Measurements from ENCODE around the gene CAMK2G.
"Not testable (repeated sequence)": the region's sequence is repeated elsewhere in the genome, so short reads cannot be mapped to it uniquely, and the experiment has no call there.

CAMK2G gene

GRCh38 chr10:73874267-73875138, at the start of gene CAMK2G:
Gene CAMK2G (minus strand): TSS chr10:73874555. CDS start chr10:73874461, 94 bp downstream.
- DNase-seq (ENCODE audit: low read depth in 2 of 2) = peak; percentile 52 to 63

DNA sequence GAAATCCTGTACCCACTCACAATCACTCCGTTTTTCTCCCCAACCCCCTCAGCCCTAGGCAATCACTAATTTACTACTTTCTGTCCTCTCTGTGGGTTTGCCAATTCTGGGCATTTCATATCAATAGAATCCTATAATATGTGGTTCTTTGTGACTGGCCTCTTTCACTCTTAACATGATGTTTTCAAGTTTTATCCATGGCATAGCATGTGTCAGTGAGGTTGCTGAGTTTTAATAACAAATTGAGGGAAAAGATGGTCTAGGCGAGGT, 48.4 kb upstream of the CAMK2G start:
- DNase-seq (ENCODE audit: low read depth in 2 of 2) = no peak

DNA sequence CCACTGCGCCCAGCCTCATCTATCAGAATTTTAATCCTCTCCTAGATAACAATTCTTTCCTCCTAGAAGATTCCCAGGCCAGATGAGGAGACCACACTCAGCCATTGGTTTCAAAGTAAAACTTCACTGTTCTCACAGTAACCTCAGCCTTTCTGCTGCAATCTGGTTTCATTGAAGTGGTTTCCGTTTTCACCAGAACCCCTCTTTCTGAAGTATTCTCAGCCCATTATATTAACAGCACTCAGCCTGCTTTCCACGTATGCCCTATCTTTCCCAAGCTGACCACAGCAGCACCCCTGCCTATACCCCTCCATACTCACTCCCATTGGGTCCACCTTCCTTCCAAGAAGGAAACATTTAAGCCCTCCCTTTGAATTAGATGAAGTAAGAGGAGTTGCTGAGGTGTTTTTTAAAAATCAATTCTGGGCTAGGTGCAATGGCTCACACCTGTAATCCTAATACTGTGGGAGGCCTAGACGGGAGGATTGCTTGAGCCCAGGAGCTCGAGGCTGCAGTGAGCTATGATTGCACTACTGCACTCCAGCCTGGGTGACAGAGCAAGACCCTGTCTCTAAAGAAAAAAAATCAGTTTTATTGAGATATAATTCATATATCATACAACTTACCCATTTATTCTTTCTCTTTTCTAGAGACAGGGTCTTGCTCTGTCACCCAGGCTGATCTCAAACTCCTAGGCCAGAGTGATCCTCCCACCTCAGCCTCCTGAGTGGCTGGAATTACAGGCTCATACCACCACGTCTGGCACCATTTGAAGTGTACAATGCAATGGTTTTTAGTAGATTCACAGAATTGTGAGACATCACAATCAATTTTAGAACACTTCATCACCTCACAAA, 47.9 kb upstream of the CAMK2G start:
- DNase-seq (ENCODE audit: low read depth in 2 of 2) = no peak

GRCh38 chr10:73920089-73920488, 45.7 kb upstream of the CAMK2G start:
- no peak for DNase-seq (ENCODE audit: low read depth in 2 of 2)

GRCh38 chr10:73919481-73919880, 45.1 kb upstream of the CAMK2G start:
- DNase-seq (ENCODE audit: low read depth in 2 of 2) = not testable (repeated sequence)

GRCh38 chr10:73917566-73918305, 43.4 kb upstream of the CAMK2G start:
- no peak for DNase-seq (ENCODE audit: low read depth in 2 of 2)

GRCh38 chr10:73916761-73917470, 42.6 kb upstream of the CAMK2G start:
- DNase-seq (ENCODE audit: low read depth in 2 of 2) = no peak

DNA sequence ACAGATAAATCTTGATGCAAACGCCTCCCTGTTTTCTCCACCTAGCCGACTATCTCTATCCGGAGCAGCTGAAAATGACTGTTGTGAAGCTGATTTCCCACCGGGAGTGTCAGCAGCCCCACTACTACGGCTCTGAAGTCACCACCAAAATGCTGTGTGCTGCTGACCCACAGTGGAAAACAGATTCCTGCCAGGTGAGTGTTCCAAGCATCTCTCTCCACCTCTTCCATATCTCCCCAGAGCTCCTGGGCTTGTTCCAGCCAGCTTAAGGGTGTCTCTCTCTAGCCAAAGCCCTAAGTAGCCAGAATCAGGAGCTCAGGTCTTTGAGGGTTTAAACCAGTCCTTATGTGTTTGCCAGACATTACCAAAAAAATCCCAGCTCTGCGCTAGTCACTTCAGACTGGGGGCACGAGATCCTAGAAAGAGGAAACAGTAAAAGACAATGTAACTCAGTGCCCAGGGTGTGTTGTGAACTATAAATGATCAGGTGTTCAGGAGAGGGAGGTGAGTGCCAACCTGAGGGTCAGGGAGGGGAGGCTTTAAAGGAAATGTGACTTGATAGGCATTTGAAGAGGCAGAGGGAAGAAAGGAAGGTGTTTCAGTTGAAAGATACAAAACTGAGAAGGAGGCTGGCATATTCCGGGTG, 41.0 kb upstream of the CAMK2G start:
- DNase-seq (ENCODE audit: low read depth in 2 of 2) = no peak

DNA sequence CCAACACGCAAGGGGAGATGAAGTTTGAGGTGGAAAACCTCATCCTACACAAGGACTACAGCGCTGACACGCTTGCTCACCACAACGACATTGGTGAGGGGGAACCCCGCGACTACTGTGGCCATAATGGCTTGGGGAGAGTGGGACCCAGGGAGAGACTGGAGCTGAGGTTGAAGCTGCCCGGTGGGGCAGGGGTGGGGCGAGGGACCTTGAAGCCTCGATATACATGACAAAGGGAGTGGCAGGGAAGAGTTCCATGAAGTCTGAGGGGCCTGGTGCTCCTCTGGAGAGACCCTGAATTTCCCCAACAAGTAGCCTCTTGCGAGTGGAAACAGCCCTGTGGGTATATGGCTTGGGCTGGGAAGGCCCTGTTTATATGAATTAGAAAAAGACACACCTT, 39.7 kb upstream of the CAMK2G start:
- no peak for DNase-seq (ENCODE audit: low read depth in 2 of 2)

GRCh38 chr10:73911553-73912004, 37.2 kb upstream of the CAMK2G start:
- DNase-seq (ENCODE audit: low read depth in 2 of 2) = no peak

GRCh38 chr10:73910764-73911552, 36.6 kb upstream of the CAMK2G start, which contains the start of gene PLAU:
Gene PLAU (plus strand): TSS chr10:73911132. CDS start chr10:73911556, 424 bp downstream.
- DNase-seq (ENCODE audit: low read depth in 2 of 2) = no peak

DNA sequence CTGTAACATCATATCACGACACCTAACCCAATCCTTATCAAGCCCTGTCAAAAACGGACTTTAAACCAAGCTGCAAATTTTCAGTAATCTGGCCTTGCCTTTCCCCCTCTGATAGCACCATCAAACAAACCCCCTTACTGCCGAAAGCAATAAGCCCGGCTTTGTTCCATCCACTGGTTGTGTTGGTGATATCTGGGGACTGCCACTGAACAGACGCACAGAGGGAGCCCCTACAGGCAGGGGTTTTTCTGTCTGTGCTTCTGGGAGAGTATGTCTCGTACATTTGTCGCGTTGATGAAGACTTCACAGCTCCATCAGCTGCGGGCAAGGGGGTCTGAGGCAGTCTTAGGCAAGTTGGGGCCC, 36.0 kb upstream of the CAMK2G start:
- DNase-seq (ENCODE audit: low read depth in 2 of 2) = no peak

DNA sequence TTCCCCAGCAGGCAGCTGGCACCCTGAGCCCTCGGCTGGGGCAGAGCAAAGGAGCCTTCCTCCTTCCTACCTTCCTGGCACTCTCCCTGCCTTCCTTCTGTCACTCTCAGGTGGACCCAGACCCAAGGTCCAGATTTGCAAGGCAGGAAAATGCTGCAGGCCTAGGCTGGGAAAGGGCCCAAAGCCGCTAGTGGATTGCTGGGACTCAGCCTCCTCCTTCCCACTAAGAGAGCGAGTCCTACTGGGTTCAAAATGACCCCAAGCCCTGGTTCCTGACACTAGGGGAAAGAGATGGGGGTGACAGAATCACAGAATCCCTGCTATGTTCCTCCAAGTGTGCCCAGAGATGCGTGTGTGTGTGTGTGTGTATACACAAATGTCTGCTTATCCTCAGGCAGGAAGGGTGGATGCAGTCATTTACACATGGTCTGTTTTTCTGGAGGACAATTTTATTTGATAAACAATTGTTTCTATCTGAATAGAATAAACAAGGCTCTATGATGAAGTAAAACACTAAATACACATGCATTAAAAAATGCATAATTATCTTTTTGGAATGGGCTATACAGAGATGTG, 35.3 kb upstream of the CAMK2G start:
- no peak for DNase-seq (ENCODE audit: low read depth in 2 of 2)

DNA sequence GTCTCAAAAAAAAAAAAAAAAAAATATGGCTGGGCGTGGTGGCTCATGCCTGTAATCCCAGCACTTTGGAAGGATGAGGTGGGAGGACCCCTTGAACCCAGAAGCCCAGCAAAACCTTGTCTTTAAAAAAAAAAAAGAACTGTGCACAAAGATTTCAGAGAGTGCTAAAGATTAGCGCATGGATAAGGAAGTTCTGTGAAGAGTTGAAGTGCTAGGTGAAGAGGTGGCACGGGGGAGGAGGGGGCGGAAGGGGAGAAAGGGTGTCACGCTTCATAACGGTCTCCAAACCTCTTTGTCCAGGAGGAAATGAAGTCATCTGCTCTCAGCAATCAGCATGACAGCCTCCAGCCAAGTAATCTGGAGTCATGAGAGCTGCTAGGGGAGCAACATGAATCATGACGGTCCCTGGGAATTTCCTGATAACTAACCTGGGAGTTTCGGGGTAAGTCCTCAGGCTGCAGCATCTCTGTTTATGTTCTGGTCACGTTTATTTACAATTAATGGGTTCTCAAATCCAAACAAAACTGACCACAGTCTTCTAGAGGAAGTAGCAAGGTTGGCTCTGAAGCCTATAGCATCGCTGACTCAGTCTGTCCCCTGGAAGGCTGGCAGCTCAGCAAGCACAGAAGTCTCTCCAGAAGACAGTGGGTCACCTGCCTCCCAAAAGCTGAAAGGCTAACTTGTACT, 34.6 kb upstream of the CAMK2G start:
- peak; percentile 65 to 66 for DNase-seq (ENCODE audit: low read depth in 2 of 2)

- DNase-seq (ENCODE audit: low read depth in 2 of 2) = no peak
Observed at GRCh38 chr10:73907841-73908517, 33.6 kb upstream of the CAMK2G start.

DNA sequence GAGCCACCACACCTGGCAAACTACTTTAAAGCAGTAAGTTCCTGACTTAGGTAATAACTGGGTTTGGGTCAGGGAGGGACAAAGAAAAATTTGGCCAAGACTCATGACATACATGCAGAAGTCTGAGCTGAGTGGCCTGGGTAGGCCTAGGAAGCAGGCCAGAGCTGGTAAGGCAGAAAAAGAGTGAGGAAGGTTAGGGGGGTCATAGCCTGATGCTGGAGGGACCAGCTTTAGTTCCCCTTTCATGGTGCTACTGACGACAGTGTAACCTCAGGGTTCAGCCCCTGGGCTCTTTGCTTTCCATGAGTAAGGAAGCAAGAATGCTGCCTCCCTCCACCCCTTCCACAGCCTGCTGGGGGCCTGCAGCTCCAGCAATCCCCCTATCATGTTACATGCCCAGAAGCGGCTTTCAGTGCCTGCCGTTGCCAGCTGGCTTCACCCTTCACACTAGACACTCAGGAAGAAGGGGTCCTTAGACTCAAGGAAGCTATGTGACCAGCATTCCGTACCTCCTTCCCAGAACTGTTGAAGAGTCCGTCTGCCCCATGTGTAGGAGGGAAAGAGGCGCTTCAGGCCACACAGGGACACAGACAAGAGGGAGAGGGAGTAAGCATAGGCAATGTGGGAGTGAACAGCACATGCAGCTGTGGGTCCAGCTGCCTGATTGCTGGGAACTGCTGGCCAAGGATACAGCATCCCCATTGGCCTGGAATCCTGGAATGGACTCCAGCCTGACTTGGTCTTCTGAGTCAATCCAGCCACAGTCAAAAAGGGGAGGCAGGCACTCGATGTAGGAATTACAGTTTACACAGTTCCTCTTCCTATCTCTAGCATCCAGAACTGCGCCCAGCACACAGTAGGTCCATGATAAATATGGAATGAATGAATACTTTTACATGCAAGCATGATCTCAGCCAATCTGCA, 32.4 kb upstream of the CAMK2G start:
- peak; percentile 89 to 91 for DNase-seq (ENCODE audit: low read depth in 2 of 2)

GRCh38 chr10:73905256-73906020, 31.1 kb upstream of the CAMK2G start:
- no peak for DNase-seq (ENCODE audit: low read depth in 2 of 2)

All from fibroblast of skin of left biceps (primary cell).